ENCODE results near the gene FSHR. TPM values are rescaled to one million over a fixed set of nuclear protein-coding genes. Genes with fewer than 3 reads are reported as not detected.

Gene FSHR
- not detected in 2 replicates for total RNA-seq

- no peak for TF ChIP-seq CTCF (IDR thresholded peaks at IDR 0.05; ENCODE audit: insufficient read depth, low read depth, low read length)
- no peak within 1 kb of the TSS for H3K4me3 ChIP-seq (ENCODE audit: low read depth, low read length)
- no peak for DNase-seq (ENCODE audit: low read depth)
Observed at GRCh38 chr2:49154140-49154539, at the start of gene FSHR. Gene FSHR, minus strand, starts transcription at chr2:49154515. Its CDS starts 98 bp downstream, at chr2:49154417.

GRCh38 chr2:49199266-49199665 lies 45.0 kb upstream of the FSHR start:
- no peak for DNase-seq (ENCODE audit: low read depth)
- H3K4me3 ChIP-seq (ENCODE audit: low read depth, low read length) = no peak overlapping the region
- TF ChIP-seq CTCF (IDR thresholded peaks at IDR 0.05; ENCODE audit: insufficient read depth, low read depth, low read length) = no peak

- TF ChIP-seq CTCF (IDR thresholded peaks at IDR 0.05; ENCODE audit: insufficient read depth, low read depth, low read length) = no peak
- H3K4me3 ChIP-seq (ENCODE audit: low read depth, low read length) = no peak overlapping the region
- no peak for DNase-seq (ENCODE audit: low read depth)
Observed at GRCh38 chr2:49194701-49195100, 40.4 kb upstream of the FSHR start.

- DNase-seq (ENCODE audit: low read depth) = no peak
- no peak for TF ChIP-seq CTCF (IDR thresholded peaks at IDR 0.05; ENCODE audit: insufficient read depth, low read depth, low read length)
- H3K4me3 ChIP-seq (ENCODE audit: low read depth, low read length) = no peak overlapping the region
Observed at GRCh38 chr2:49192036-49192435, 37.7 kb upstream of the FSHR start.

- TF ChIP-seq CTCF (IDR thresholded peaks at IDR 0.05; ENCODE audit: insufficient read depth, low read depth, low read length) = no peak
- H3K4me3 ChIP-seq (ENCODE audit: low read depth, low read length) = no peak overlapping the region
- DNase-seq (ENCODE audit: low read depth) = no peak
Observed at GRCh38 chr2:49189512-49190225, 35.4 kb upstream of the FSHR start.

GRCh38 chr2:49186050-49186648 lies 31.8 kb upstream of the FSHR start:
- TF ChIP-seq CTCF (IDR thresholded peaks at IDR 0.05; ENCODE audit: insufficient read depth, low read depth, low read length) = no peak
- H3K4me3 ChIP-seq (ENCODE audit: low read depth, low read length) = no peak overlapping the region
- no peak for DNase-seq (ENCODE audit: low read depth)

All from fibroblast of villous mesenchyme (primary cell).